SK-N-MC (cell line): Measurements from ENCODE around the gene SMYD3.

Experiments
- EZH2 ChIP-seq: fragments of 200-600 bp; sonication (generic); IDR thresholded peaks from one replicate; pipeline ENCODE4 v1.6.1; 2017; ENCODE audit warnings: antibody characterized with exemption
- FOXP2 ChIP-seq: optimal IDR thresholded peaks from 2 replicates; pipeline ENCODE3; 2011; ENCODE audit warnings: mild to moderate bottlenecking, moderate library complexity; ENCODE audit not compliant: insufficient read depth; ENCODE audit errors: extremely low read length, control extremely low read depth
- POLR2AphosphoS5 ChIP-seq: IDR thresholded peaks from 2 replicates; pipeline ENCODE4 v1.6.1; 2012; ENCODE audit warnings: mild to moderate bottlenecking, low read depth, low read length, borderline replicate concordance

DNA sequence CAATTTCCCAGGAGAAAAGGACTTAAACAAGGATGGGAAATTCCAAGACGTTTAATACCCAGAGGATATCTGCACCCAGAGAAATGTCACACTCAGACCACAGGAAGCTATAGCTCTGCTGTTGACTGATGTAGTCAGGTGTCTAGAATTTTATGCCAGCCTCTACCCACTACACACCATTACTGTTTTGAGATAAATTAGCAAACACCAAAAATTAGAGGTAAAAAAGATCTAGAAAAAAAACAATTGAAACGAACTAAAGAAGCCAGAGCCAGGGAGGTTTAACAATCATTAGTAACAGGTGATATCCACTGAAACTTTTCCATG lies 519.9 kb downstream of the SMYD3 start:
- TF ChIP-seq POLR2AphosphoS5 (no peak), EZH2 (no peak), FOXP2 (no peak)
